GM19463 (cell line): Measurements from ENCODE around the gene CFAP58.
A peak's percentile ranks its signal among the peaks of the same experiment; 100 is the strongest.

Experiments
- ATAC-seq: cut with Tn5 transposase; IDR thresholded peaks from one replicate; pipeline ENCODE4 v1.9.1; 2021; ENCODE audit warnings: mild to moderate bottlenecking, moderate library complexity; ENCODE audit not compliant: unreplicated experiment

Gene CFAP58

DNA sequence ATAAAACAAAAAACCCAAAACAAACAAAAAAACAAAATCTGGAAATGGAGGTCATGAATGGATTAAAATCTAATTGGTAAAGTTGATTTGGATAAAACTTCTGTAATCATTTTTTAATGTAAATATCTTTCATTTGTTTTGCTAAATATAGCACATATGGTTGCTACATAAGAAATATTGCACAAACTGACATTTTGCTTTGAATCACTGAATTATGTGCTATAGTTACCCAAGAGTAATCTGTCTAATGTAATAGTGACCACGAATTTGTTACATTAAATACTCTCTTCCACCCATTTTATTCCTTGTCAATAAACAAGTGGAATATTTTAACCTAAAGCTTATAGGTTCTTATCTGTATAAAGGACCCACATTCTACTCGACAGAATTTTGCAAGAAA lies 6.2 kb downstream of the CFAP58 start:
- no peak for ATAC-seq

DNA sequence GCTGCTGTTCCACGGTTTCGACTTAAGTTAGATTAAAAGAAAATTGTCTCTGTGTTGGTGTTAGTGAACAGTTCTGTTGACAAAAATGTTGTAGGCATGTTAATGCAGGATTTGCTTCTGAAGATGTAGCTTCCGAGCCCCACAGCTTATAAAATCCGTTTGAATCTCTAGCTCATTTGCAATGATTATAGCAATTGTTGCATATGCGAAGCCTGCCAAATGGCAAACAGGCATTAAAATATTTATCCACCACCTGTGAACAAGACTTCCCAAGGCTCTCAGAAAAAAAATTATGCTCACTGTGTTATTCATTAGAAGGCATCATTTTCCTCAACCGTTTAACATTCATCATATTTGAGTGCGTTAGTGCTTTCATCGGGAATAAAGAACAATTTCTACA lies 14.3 kb downstream of the CFAP58 start:
- no peak for ATAC-seq

- ATAC-seq = no peak
Measured at GRCh38 chr10:104368381-104368780, 14.7 kb downstream of the CFAP58 start.

GRCh38 chr10:104371753-104372152 lies 18.1 kb downstream of the CFAP58 start:
- no peak for ATAC-seq

GRCh38 chr10:104374591-104374990 lies 21.0 kb downstream of the CFAP58 start:
- ATAC-seq = no peak

GRCh38 chr10:104376784-104377300 lies 23.2 kb downstream of the CFAP58 start:
- ATAC-seq = no peak

GRCh38 chr10:104380336-104380735 lies 26.7 kb downstream of the CFAP58 start:
- ATAC-seq = no peak

GRCh38 chr10:104387130-104387888 lies 33.7 kb downstream of the CFAP58 start:
- no peak for ATAC-seq

DNA sequence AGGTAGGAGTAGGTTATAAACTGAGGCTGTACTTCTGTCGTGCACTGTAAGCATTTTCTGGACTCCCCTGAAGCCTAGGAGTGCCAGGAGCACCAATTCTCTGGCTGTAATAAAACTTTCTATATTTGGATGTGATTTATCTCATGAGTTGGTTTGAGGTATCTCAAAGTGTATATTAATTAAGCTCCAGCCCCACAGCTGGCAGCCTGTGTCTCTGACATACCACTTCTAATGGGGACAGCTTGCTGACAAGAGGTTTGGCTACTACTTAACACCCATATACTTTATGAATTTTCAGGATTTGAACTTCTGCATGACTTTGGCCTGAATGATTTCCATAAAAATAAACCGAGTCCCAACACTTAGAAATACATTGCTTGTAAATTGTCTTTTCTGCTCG lies 35.2 kb downstream of the CFAP58 start:
- ATAC-seq = no peak

- ATAC-seq = no peak
Measured at GRCh38 chr10:104391150-104391968, 37.7 kb downstream of the CFAP58 start.

GRCh38 chr10:104391969-104392296 lies 38.3 kb downstream of the CFAP58 start:
- ATAC-seq = no peak

GRCh38 chr10:104393387-104393786 lies 39.8 kb downstream of the CFAP58 start:
- no peak for ATAC-seq

DNA sequence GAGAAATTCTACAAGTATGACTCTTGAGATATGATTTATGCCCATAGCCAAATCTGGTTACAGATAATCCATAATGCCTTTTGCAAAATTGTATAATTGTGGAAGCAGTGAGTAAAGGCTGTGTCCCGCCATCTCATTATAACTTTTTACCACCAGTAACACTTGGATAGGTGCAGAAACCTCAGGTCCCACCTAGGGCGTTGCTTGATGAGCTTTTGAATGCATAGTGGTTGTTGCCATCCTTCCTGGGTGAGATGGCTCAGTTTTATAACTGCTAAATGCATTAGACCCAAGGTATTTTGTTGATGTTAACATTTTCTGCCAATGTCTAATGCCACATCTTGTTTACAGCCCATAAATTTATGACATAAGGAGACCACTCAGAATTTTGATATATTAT lies 42.9 kb downstream of the CFAP58 start:
- no peak for ATAC-seq

- no peak for ATAC-seq
Measured at GRCh38 chr10:104403636-104404035, 50.0 kb downstream of the CFAP58 start.

- no peak for ATAC-seq
Measured at GRCh38 chr10:104406715-104407650, 53.4 kb downstream of the CFAP58 start.

GRCh38 chr10:104413528-104413927 lies 59.9 kb downstream of the CFAP58 start:
- ATAC-seq = no peak

DNA sequence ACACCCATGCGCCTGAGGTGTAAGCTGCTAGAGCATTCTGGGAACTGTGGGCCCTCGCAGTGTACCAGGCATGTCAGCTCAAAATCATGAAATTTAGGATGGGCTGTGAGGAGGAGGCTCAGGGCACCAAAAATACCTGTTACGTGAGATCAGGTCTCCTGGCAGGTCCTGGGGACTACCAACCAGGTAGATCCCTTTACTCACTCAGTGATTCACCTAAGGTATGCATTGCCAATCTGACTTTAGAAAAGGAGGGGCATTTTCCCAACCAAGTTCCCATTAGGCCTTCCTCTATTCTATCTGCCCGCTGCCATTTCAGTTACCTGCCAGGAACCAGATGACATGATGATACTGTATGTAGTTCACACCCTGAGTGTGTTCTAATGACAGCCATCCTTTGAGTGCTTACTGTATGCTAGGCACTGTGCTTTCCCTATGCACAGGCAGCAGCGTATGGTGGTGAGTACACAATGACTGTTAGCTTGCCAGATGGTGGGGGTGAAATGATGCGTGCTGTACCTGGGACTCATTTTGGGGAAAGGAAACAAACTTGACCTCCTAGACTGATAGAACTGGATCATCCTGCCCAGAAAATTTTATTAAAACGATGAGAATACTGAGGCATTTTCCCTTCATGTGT lies 62.0 kb downstream of the CFAP58 start:
- no peak for ATAC-seq

- no peak for ATAC-seq
Measured at GRCh38 chr10:104416851-104417250, 63.2 kb downstream of the CFAP58 start.

GRCh38 chr10:104417637-104418292 lies 64.1 kb downstream of the CFAP58 start:
- ATAC-seq = no peak

GRCh38 chr10:104424719-104425118 lies 71.1 kb downstream of the CFAP58 start:
- peak; percentile 95 for ATAC-seq
